Psoas muscle (tissue), 8 donors: ENCODE results near the gene MTCH1. TPM values are rescaled to one million over a fixed set of nuclear protein-coding genes. Genes with fewer than 3 reads are reported as not detected.

ENCODE experiments used
- ATAC-seq, 4 donors: fragments of 200-7000 bp; cut with Tn5 transposase; one replicate each; pipeline ENCODE4 v1.9.1; 2020; ENCODE audit warnings: moderate library complexity in 3 of 4, mild to moderate bottlenecking in 2 of 4
- DNase-seq, 2 donors: peaks; one replicate each; pipeline ENCODE4 v3.0.0-alpha.2; 2020
- H3K27ac ChIP-seq: fragments of 200-600 bp; one replicate; pipeline ENCODE4 v1.8.0; 2022
- H3K27me3 ChIP-seq, 3 donors: fragments of 200-600 bp in 1 of 3; one replicate each; pipeline versions ENCODE4 v1.6.1 to v1.8.0; 2013 to 2022; ENCODE audit warnings: low read length in 2 of 3, mild to moderate bottlenecking in 2 of 3, moderate library complexity in 1 of 3; ENCODE audit not compliant: insufficient read depth in 3 of 3
- H3K36me3 ChIP-seq, 2 donors: fragments of 200-600 bp in 1 of 2; one replicate each; pipeline versions ENCODE4 v1.6.1 to v1.8.0; 2013 to 2022; ENCODE audit warnings: low read depth in 1 of 2, mild to moderate bottlenecking in 1 of 2, moderate library complexity in 1 of 2; ENCODE audit not compliant: insufficient read depth in 1 of 2
- H3K4me1 ChIP-seq: fragments of 200-600 bp; one replicate; pipeline ENCODE4 v1.8.0; 2022
- H3K4me3 ChIP-seq: fragments of 200-600 bp; one replicate; pipeline ENCODE4 v1.8.0; 2022; ENCODE audit warnings: mild to moderate bottlenecking
- H3K9me3 ChIP-seq: fragments of 200-600 bp; one replicate; pipeline ENCODE4 v1.8.0; 2022
- CTCF ChIP-seq: fragments of 200-600 bp; IDR thresholded peaks from one replicate; pipeline ENCODE4 v1.8.0; 2022; ENCODE audit warnings: antibody characterized with exemption
- WGBS, 3 donors: extraction: QIAGEN DNeasy Blood & Tissue Kit; methylation state at CpG; one replicate each; pipeline versions ENCODE4 v1.1.6 to v1.1.7; 2013; 5-methylcytosine and 5-hydroxymethylcytosine counted together
- intact Hi-C, 2 donors: fragments of 100-400 bp; cut with DNase I; formaldehyde crosslinking; loops; one replicate each; pipeline versions ENCODE4 v1.11.0 to v1.14.2; 2022
- polyA plus RNA-seq, 3 donors: library from polyadenylated mRNA; stranded (reverse); fragments of 200-250 nt; gene quantifications; one replicate each; pipeline ENCODE4 v1.2.3, GENCODE V29; 2013
- total RNA-seq, 4 donors: library from RNA; stranded (reverse); fragmentation: NEBNext Ultra II Directional in 2 of 4; extraction: Animal tissue kit (Norgen Biotek cat#: 25700) in 2 of 4; gene quantifications; one replicate each; pipeline versions ENCODE4 v1.2.1 to v1.2.4, GENCODE V29; 2021 to 2023
- donor health status: healthy with polysubstance abuse.
- donor health status: DM: no; HTN: no; CAD: no; lungs with moderate emphysema.
- donor health status: Bipolar disorder and iron deficiency.
- donor health status: healthy.
- donor health status: DM: yes; HTN: yes; CAD: no.
- donor health status: DM: no; HTN: no; CAD: no.
- donor health status: DM: no; HTN: no; CAD: no.
- donor health status: DM: yes; HTN: yes; CAD: no.

The MTCH1 gene
- total and polyA plus RNA-seq, 7 donors, result 74.6 to 230 (median 89.2) TPM

- no peak overlapping the region for H3K4me3 ChIP-seq
- no peak overlapping the region for H3K27ac ChIP-seq
- ATAC-seq (no peak), DNase-seq (no peak)
- H3K36me3 ChIP-seq, result no peaks in the 10 kb centered on the region
- H3K4me1 ChIP-seq, result no peaks in the 10 kb centered on the region
- intact Hi-C loops, result no loop called here
- no peaks in the 10 kb centered on the region for H3K27me3 ChIP-seq
- no peak for TF ChIP-seq CTCF
- WGBS, 3 donors, result 84 to 91% (median 88%) methylated on average over 4 of the region's 4 CpGs
- no peaks in the 10 kb centered on the region for H3K9me3 ChIP-seq
Observed at GRCh38 chr6:36938536-36938935, 47.5 kb downstream of the MTCH1 start.

- 90 to 96% (median 91%) methylated on average over 6 of the region's 6 CpGs for WGBS, 3 donors
- DNase-seq, result no peak
- Histone ChIP-seq H3K4me3 (no peak overlapping the region), H3K9me3 (no peaks in the 10 kb centered on the region), H3K4me1 (no peaks in the 10 kb centered on the region), H3K27ac (no peak overlapping the region), H3K27me3 (no peaks in the 10 kb centered on the region), H3K36me3 (no peaks in the 10 kb centered on the region)
- no peak for ATAC-seq
- no peak for TF ChIP-seq CTCF
- intact Hi-C loops, result no loop called here
Observed at GRCh38 chr6:36937896-36938295, 48.1 kb downstream of the MTCH1 start.

- Histone ChIP-seq H3K9me3 (no peaks in the 10 kb centered on the region), H3K4me1 (no peaks in the 10 kb centered on the region), H3K36me3 (no peaks in the 10 kb centered on the region), H3K27ac (no peak overlapping the region), H3K4me3 (no peak overlapping the region), H3K27me3 (no peaks in the 10 kb centered on the region)
- DNase-seq (no peak), ATAC-seq (no peak)
- whole genome bisulfite sequencing, 3 donors, result 95 to 96% (median 95%) methylated on average over 5 of the region's 5 CpGs
- intact Hi-C loops, result no loop called here
- TF ChIP-seq CTCF, result no peak
Observed at GRCh38 chr6:36936824-36937223, 49.2 kb downstream of the MTCH1 start.

- H3K36me3 ChIP-seq, result no peaks in the 10 kb centered on the region
- 90 to 92% (median 91%) methylated on average over 7 of the region's 7 CpGs for WGBS, 3 donors
- peaks cover 3% of the 10 kb centered on the region for H3K4me1 ChIP-seq
- TF ChIP-seq CTCF, result no peak
- H3K27me3 ChIP-seq, result no peaks in the 10 kb centered on the region
- no peak for ATAC-seq
- H3K4me3 ChIP-seq, result no peak overlapping the region
- no peaks in the 10 kb centered on the region for H3K9me3 ChIP-seq
- intact Hi-C loops, result no loop called here
- no peak overlapping the region for H3K27ac ChIP-seq
- no peak for DNase-seq
Observed at GRCh38 chr6:36934901-36935300, 51.1 kb downstream of the MTCH1 start.

GRCh38 chr6:36933519-36933918, 52.5 kb downstream of the MTCH1 start:
- ATAC-seq, result no peak
- H3K27me3 ChIP-seq, result no peaks in the 10 kb centered on the region
- H3K9me3 ChIP-seq, result no peaks in the 10 kb centered on the region
- H3K4me1 ChIP-seq, result peaks cover 17% of the 10 kb centered on the region
- TF ChIP-seq CTCF, result no peak
- 93 to 99% (median 94%) methylated on average over 4 of the region's 4 CpGs for WGBS, 3 donors
- H3K27ac ChIP-seq, result no peak overlapping the region
- no peaks in the 10 kb centered on the region for H3K36me3 ChIP-seq
- H3K4me3 ChIP-seq, result no peak overlapping the region
- DNase-seq, result no peak
- intact Hi-C loops, result no loop called here
